OCI-LY1 (cell line): ENCODE results near the gene SYP.

Experiments used
- H2AFZ ChIP-seq: fragments of 200-600 bp; sonication (generic), shearing (Covaris generic); 2 replicates; pipeline ENCODE4 v1.6.0; 2014; ENCODE audit warnings: antibody characterized with exemption, mild to moderate bottlenecking, low read length
- H3F3A ChIP-seq: fragments of 200-600 bp; sonication (generic), shearing (Covaris generic); 2 replicates; pipeline ENCODE4 v1.6.0; 2014; ENCODE audit warnings: mild to moderate bottlenecking, antibody characterized with exemption, low read length, moderate library complexity; ENCODE audit not compliant: insufficient read depth
- H3K27ac ChIP-seq: fragments of 200-600 bp; sonication (generic); 2 replicates; pipeline ENCODE4 v1.5.1; 2014; ENCODE audit warnings: low read length, mixed run types, mild to moderate bottlenecking, low read depth; ENCODE audit not compliant: poor library complexity, severe bottlenecking
- H3K27me3 ChIP-seq: fragments of 200-600 bp; sonication (generic); 2 replicates; pipeline ENCODE4 v1.6.0; 2014; ENCODE audit warnings: antibody characterized with exemption, mild to moderate bottlenecking, low read length, moderate library complexity; ENCODE audit not compliant: insufficient read depth
- H3K36me3 ChIP-seq: fragments of 200-600 bp; sonication (generic); 2 replicates; pipeline ENCODE4 v1.6.1; 2014; ENCODE audit warnings: mild to moderate bottlenecking, antibody characterized with exemption, low read length, moderate library complexity, mixed read lengths; ENCODE audit not compliant: insufficient read depth
- H3K4me1 ChIP-seq: fragments of 200-600 bp; sonication (generic); 2 replicates; pipeline ENCODE4 v1.5.1; 2014; ENCODE audit warnings: mild to moderate bottlenecking, low read length, moderate library complexity; ENCODE audit not compliant: insufficient read depth, severe bottlenecking
- H3K4me2 ChIP-seq: fragments of 200-600 bp; sonication (generic), shearing (Covaris generic); 2 replicates; pipeline ENCODE4 v1.6.1; 2014; ENCODE audit warnings: low read length
- H3K4me3 ChIP-seq: fragments of 200-600 bp; sonication (generic); 2 replicates; pipeline ENCODE4 v1.5.1; 2014; ENCODE audit warnings: low read length, low read depth, mild to moderate bottlenecking, mixed read lengths; ENCODE audit not compliant: poor library complexity, severe bottlenecking
- H3K79me2 ChIP-seq: fragments of 200-600 bp; shearing (Covaris generic); 2 replicates; pipeline ENCODE4 v1.6.1; 2016; ENCODE audit warnings: mixed run types, low read length, mixed read lengths; ENCODE audit not compliant: insufficient read depth
- H3K9ac ChIP-seq: fragments of 200-600 bp; sonication (generic), shearing (Covaris generic); 2 replicates; pipeline ENCODE4 v1.6.1; 2014; ENCODE audit warnings: mild to moderate bottlenecking, low read length, mixed read lengths
- H3K9me2 ChIP-seq: fragments of 200-600 bp; sonication (generic), shearing (Covaris generic); 2 replicates; pipeline ENCODE4 v1.6.1; 2014; ENCODE audit warnings: low read depth, mild to moderate bottlenecking, low read length, mixed read lengths
- H3K9me3 ChIP-seq: fragments of 200-600 bp; shearing (Covaris generic); 2 replicates; pipeline ENCODE4 v1.6.1; 2014; ENCODE audit warnings: low read length, mixed read lengths
- H4K20me1 ChIP-seq: fragments of 200-600 bp; sonication (generic), shearing (Covaris generic); 2 replicates; pipeline ENCODE4 v1.6.0; 2016; ENCODE audit warnings: mild to moderate bottlenecking, low read length; ENCODE audit not compliant: insufficient read depth
- EZH2 ChIP-seq: fragments of 200-600 bp; sonication (generic), shearing (Covaris generic); IDR thresholded peaks from 2 replicates; pipeline ENCODE4 v1.8.0; 2017; ENCODE audit warnings: borderline replicate concordance, mixed run types, mild to moderate bottlenecking, antibody characterized with exemption, low read length, moderate library complexity, mixed read lengths
- TF ChIP-seq, protein P1 (sequence below): fragments of 200-600 bp; sonication (generic), shearing (Covaris generic); IDR thresholded peaks from 2 replicates; pipeline ENCODE4 v1.5.1; 2017; ENCODE audit warnings: mild to moderate bottlenecking, antibody characterized with exemption, low read length, moderate library complexity, mixed read lengths

The SYP gene

DNA sequence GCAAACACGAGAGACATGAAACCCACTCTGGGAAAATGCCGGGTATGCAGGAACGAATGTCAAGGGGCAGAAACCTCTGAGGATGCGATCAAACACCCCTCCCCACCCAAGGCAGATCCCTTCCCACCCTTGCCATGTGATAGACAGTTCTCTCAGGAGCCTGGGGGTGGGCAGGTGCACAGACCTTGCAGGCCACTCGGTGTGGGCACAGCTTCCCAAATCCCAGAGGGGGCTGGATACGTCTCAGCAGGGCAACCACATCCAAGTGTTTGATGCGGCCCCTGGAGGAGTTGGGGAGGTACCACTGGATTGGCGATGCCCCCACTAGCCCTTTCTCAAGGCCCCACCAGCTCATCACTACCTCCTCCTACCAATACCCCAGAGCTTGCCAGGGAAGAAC is 10.4 kb upstream of the SYP start:
- Histone ChIP-seq H3K4me1 (no peaks in the 10 kb centered on the region), H3K9ac (no peak overlapping the region), H3K27me3 (no peaks in the 10 kb centered on the region), H3K4me3 (no peak overlapping the region), H2AFZ (no peak overlapping the region), H3K9me2 (no peaks in the 10 kb centered on the region), H3K79me2 (no peaks in the 10 kb centered on the region), H3K4me2 (no peak overlapping the region), H3F3A (no peaks in the 10 kb centered on the region), H3K9me3 (no peaks in the 10 kb centered on the region), H4K20me1 (no peaks in the 10 kb centered on the region), H3K36me3 (no peaks in the 10 kb centered on the region), H3K27ac (no peak overlapping the region)
- TF ChIP-seq, protein P1, sequence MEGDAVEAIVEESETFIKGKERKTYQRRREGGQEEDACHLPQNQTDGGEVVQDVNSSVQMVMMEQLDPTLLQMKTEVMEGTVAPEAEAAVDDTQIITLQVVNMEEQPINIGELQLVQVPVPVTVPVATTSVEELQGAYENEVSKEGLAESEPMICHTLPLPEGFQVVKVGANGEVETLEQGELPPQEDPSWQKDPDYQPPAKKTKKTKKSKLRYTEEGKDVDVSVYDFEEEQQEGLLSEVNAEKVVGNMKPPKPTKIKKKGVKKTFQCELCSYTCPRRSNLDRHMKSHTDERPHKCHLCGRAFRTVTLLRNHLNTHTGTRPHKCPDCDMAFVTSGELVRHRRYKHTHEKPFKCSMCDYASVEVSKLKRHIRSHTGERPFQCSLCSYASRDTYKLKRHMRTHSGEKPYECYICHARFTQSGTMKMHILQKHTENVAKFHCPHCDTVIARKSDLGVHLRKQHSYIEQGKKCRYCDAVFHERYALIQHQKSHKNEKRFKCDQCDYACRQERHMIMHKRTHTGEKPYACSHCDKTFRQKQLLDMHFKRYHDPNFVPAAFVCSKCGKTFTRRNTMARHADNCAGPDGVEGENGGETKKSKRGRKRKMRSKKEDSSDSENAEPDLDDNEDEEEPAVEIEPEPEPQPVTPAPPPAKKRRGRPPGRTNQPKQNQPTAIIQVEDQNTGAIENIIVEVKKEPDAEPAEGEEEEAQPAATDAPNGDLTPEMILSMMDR, result no peak
- TF ChIP-seq EZH2, result no peak

DNA sequence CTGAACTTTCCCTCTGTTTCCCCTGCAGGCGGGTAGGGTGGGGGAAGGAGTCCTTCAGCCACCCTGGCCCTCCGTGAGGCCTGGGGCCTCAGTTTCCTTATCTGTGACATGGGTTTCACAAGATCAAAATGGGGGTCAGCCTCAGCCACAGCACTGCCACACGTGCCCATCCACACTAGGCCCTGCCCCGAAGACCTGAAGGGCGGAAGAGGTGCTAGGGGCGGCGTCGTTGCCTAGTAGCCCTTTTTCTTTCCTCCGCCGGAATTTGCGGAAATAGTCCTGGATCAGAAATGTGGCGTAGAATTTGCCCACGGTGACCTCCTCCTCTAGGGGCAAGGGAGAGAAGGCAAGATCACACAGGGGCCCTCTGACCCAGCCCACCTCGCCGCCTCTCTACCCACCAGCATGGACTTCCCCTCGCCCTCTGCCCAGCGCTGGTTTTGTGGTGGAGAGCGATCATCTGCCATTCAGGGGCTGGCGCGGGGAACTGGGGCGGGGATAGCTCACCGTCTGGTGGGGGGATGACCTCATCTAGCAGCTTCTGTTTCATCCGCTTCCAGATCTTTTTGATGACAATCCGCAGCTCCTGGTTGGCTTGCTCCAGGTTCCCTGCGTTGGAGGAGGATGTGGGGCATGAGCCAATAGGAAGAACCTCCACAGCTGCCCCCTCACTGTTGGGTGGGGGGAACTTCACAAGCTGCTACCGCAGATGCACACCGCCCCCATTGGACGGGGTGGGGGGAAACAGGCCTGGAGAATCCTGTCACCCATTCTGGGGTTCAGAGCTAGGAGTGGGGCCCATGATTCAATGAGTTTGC is 9.7 kb upstream of the SYP start:
- H3K4me1 ChIP-seq, result no peaks in the 10 kb centered on the region
- H3F3A ChIP-seq, result no peaks in the 10 kb centered on the region
- no peak overlapping the region for H2AFZ ChIP-seq
- H3K79me2 ChIP-seq, result no peaks in the 10 kb centered on the region
- H3K36me3 ChIP-seq, result no peaks in the 10 kb centered on the region
- no peak overlapping the region for H3K4me3 ChIP-seq
- H3K4me2 ChIP-seq, result no peak overlapping the region
- no peaks in the 10 kb centered on the region for H4K20me1 ChIP-seq
- no peaks in the 10 kb centered on the region for H3K9me3 ChIP-seq
- no peaks in the 10 kb centered on the region for H3K27me3 ChIP-seq
- H3K27ac ChIP-seq, result no peak overlapping the region
- TF ChIP-seq, protein P1, result no peak
- no peak for TF ChIP-seq EZH2
- H3K9ac ChIP-seq, result no peak overlapping the region
- no peaks in the 10 kb centered on the region for H3K9me2 ChIP-seq

GRCh38 chrX:49208399-49208798 is 8.4 kb upstream of the SYP start:
- H3K9ac ChIP-seq, result no peak overlapping the region
- no peaks in the 10 kb centered on the region for H3K4me1 ChIP-seq
- no peak overlapping the region for H3K27ac ChIP-seq
- no peaks in the 10 kb centered on the region for H4K20me1 ChIP-seq
- H3K79me2 ChIP-seq, result no peaks in the 10 kb centered on the region
- H3K4me3 ChIP-seq, result no peak overlapping the region
- no peak overlapping the region for H2AFZ ChIP-seq
- no peaks in the 10 kb centered on the region for H3K27me3 ChIP-seq
- no peaks in the 10 kb centered on the region for H3F3A ChIP-seq
- H3K9me2 ChIP-seq, result no peaks in the 10 kb centered on the region
- H3K36me3 ChIP-seq, result no peaks in the 10 kb centered on the region
- no peaks in the 10 kb centered on the region for H3K9me3 ChIP-seq
- H3K4me2 ChIP-seq, result no peak overlapping the region
- TF ChIP-seq EZH2, result no peak
- TF ChIP-seq, protein P1, result no peak
